HepG2 (cell line): ENCODE results near the gene EIF2S2. TPM values are rescaled to one million over a fixed set of nuclear protein-coding genes. Genes with fewer than 3 reads are reported as not detected.

Experiments
- BRD4 ChIP-seq: sonication (generic); formaldehyde crosslinking; IDR thresholded peaks from 2 replicates; pipeline ENCODE4 v1.4.0; 2020; ENCODE audit warnings: missing genetic modification reagents
- CHD4 ChIP-seq: fragments of 200-600 bp; sonication (generic); IDR thresholded peaks from 2 replicates; pipeline ENCODE4 v1.7.0; 2017; ENCODE audit warnings: mild to moderate bottlenecking, low read length, borderline replicate concordance
- DZIP1 ChIP-seq: sonication (generic); formaldehyde crosslinking; IDR thresholded peaks from 2 replicates; pipeline ENCODE4 v1.5.0; 2020; ENCODE audit warnings: mild to moderate bottlenecking, missing genetic modification reagents
- HDAC1 ChIP-seq: sonication (generic); formaldehyde crosslinking; IDR thresholded peaks from 2 replicates; pipeline ENCODE4 v1.5.1; 2020; ENCODE audit warnings: mild to moderate bottlenecking, missing genetic modification reagents
- KDM2A ChIP-seq: sonication (generic); formaldehyde crosslinking; IDR thresholded peaks from 2 replicates; pipeline ENCODE4 v1.4.0; 2020; ENCODE audit warnings: low read depth, missing genetic modification reagents, borderline replicate concordance
- MBD4 ChIP-seq: IDR thresholded peaks from 2 replicates; pipeline ENCODE4 v1.6.1; 2012; ENCODE audit warnings: low read length, inconsistent platforms, borderline replicate concordance
- NFATC3 ChIP-seq: sonication (generic); formaldehyde crosslinking; IDR thresholded peaks from 2 replicates; pipeline ENCODE4 v1.5.1; 2020; ENCODE audit warnings: mild to moderate bottlenecking, missing genetic modification reagents
- THAP8 ChIP-seq: sonication (generic); formaldehyde crosslinking; IDR thresholded peaks from 2 replicates; pipeline ENCODE4 v1.5.1; 2020; ENCODE audit warnings: missing genetic modification reagents, mild to moderate bottlenecking, borderline replicate concordance
- YEATS4 ChIP-seq: sonication (generic); formaldehyde crosslinking; IDR thresholded peaks from 2 replicates; pipeline ENCODE4 v1.4.0; 2020; ENCODE audit warnings: missing genetic modification reagents, borderline replicate concordance
- ZGPAT ChIP-seq: IDR thresholded peaks from 2 replicates; pipeline ENCODE4 v1.6.1; 2016; ENCODE audit warnings: mild to moderate bottlenecking
- ZNF543 ChIP-seq: sonication (generic); formaldehyde crosslinking; IDR thresholded peaks from 2 replicates; pipeline ENCODE4 v1.4.0; 2020; ENCODE audit warnings: mild to moderate bottlenecking, missing genetic modification reagents
- ZNF577 ChIP-seq: sonication (generic); formaldehyde crosslinking; IDR thresholded peaks from 2 replicates; pipeline ENCODE4 v1.4.0; 2020; ENCODE audit warnings: mild to moderate bottlenecking, low read depth, missing genetic modification reagents, borderline replicate concordance
- ZNF792 ChIP-seq: IDR thresholded peaks from 2 replicates; pipeline ENCODE4 v1.6.1; 2016
- polyA plus RNA-seq, 8 experiments: library from polyadenylated mRNA; depleted of rRNA in 3 of 8; stranded (reverse) in 7 of 8; unstranded in 1 of 8; fragments of >200 nt; fragmentation: Illumina TruSeq in 4 of 8; extraction: Trizol in 4 of 8; gene quantifications; 2 replicates each; pipeline versions ENCODE4 v1.2.1 to v1.2.3, GENCODE V29; 2011 to 2016; ENCODE audit warnings: low read depth in 4 of 8, missing spikeins in 1 of 8, mixed read lengths in 1 of 8; ENCODE audit not compliant: insufficient read depth in 1 of 8
- total RNA-seq, 5 experiments: library from RNA; depleted of rRNA; stranded (reverse); fragments of >200 nt; fragmentation: Illumina TruSeq; extraction: Trizol; gene quantifications; 2 replicates each; pipeline ENCODE4 v1.2.3, GENCODE V29; 2016; ENCODE audit warnings: low read depth in 1 of 5
- TF ChIP-seq, protein P1 (sequence below), 2 experiments: sonication (generic) in 1 of 2; formaldehyde crosslinking in 1 of 2; IDR thresholded peaks; 2 replicates each; pipeline versions ENCODE4 v1.4.0 to v1.6.1; 2018 to 2020; ENCODE audit warnings: missing genetic modification reagents in 2 of 2, borderline replicate concordance in 1 of 2, low read depth in 1 of 2, mild to moderate bottlenecking in 1 of 2, missing biosample characterization in 1 of 2
- TF ChIP-seq, protein P2 (sequence below): sonication (generic); formaldehyde crosslinking; IDR thresholded peaks from 2 replicates; pipeline ENCODE4 v1.8.1; 2023; ENCODE audit warnings: mild to moderate bottlenecking, moderate library complexity, missing genetic modification reagents
- TF ChIP-seq, protein P3 (sequence below): sonication (generic); formaldehyde crosslinking; IDR thresholded peaks from 2 replicates; pipeline ENCODE4 v1.4.0; 2020; ENCODE audit warnings: missing genetic modification reagents

EIF2S2 gene
- total and polyA plus RNA-seq, 2 of the 13 experiments (the other 11 are each of a cell fraction or from before 2014, with no cell fraction given) = 126 to 213 TPM

- no peak for TF ChIP-seq YEATS4
- TF ChIP-seq CHD4 = peak; percentile 41; the same call in 1 of the 2 replicates
- no peak for TF ChIP-seq ZNF543
- TF ChIP-seq, protein P1, sequence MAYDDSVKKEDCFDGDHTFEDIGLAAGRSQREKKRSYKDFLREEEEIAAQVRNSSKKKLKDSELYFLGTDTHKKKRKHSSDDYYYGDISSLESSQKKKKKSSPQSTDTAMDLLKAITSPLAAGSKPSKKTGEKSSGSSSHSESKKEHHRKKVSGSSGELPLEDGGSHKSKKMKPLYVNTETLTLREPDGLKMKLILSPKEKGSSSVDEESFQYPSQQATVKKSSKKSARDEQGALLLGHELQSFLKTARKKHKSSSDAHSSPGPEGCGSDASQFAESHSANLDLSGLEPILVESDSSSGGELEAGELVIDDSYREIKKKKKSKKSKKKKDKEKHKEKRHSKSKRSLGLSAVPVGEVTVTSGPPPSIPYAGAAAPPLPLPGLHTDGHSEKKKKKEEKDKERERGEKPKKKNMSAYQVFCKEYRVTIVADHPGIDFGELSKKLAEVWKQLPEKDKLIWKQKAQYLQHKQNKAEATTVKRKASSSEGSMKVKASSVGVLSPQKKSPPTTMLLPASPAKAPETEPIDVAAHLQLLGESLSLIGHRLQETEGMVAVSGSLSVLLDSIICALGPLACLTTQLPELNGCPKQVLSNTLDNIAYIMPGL (CRISPR knock-in tag; IDR thresholded peaks at IDR 0.05; ENCODE audit: borderline replicate concordance in 1 of 2, low read depth in 1 of 2) = peak; percentile 53 to 62; a peak in 2 of 4 replicates
- TF ChIP-seq HDAC1 (CRISPR knock-in tag) = no peak
- TF ChIP-seq MBD4 = no peak
- no peak for TF ChIP-seq THAP8
- TF ChIP-seq, protein P2, sequence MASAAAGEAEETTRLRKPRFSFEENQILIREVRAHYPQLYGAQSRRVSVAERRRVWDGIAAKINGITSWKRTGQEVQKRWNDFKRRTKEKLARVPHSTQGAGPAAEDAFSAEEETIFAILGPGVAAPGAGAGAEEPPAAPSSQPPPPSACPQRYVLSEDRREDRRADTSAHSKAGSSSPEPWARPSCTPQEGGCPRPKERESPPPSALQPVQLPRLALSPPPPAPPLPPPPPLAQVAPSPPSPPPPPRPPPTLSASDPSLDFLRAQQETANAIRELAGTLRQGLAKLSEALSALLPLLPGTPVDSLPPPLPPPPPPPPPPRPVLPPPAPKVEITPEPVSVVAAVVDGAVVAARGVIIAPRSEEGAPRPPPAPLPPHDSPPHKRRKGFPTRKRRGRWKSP = 0 out of 2 replicates have a peak, but pooled peaks have one; percentile 17
- 0 out of 2 replicates have a peak, but pooled peaks have one; percentile 29 for TF ChIP-seq KDM2A (CRISPR knock-in tag)
- TF ChIP-seq, protein P3, sequence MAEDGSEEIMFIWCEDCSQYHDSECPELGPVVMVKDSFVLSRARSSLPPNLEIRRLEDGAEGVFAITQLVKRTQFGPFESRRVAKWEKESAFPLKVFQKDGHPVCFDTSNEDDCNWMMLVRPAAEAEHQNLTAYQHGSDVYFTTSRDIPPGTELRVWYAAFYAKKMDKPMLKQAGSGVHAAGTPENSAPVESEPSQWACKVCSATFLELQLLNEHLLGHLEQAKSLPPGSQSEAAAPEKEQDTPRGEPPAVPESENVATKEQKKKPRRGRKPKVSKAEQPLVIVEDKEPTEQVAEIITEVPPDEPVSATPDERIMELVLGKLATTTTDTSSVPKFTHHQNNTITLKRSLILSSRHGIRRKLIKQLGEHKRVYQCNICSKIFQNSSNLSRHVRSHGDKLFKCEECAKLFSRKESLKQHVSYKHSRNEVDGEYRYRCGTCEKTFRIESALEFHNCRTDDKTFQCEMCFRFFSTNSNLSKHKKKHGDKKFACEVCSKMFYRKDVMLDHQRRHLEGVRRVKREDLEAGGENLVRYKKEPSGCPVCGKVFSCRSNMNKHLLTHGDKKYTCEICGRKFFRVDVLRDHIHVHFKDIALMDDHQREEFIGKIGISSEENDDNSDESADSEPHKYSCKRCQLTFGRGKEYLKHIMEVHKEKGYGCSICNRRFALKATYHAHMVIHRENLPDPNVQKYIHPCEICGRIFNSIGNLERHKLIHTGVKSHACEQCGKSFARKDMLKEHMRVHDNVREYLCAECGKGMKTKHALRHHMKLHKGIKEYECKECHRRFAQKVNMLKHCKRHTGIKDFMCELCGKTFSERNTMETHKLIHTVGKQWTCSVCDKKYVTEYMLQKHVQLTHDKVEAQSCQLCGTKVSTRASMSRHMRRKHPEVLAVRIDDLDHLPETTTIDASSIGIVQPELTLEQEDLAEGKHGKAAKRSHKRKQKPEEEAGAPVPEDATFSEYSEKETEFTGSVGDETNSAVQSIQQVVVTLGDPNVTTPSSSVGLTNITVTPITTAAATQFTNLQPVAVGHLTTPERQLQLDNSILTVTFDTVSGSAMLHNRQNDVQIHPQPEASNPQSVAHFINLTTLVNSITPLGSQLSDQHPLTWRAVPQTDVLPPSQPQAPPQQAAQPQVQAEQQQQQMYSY (CRISPR knock-in tag) = no peak
- 0 out of 2 replicates have a peak, but pooled peaks have one; percentile 64 for TF ChIP-seq NFATC3
- TF ChIP-seq DZIP1 (CRISPR knock-in tag) = no peak
- TF ChIP-seq BRD4 = no peak
- TF ChIP-seq ZNF577 = no peak
- 0 out of 2 replicates have a peak, but pooled peaks have one; percentile 12 for TF ChIP-seq ZNF792
- TF ChIP-seq ZGPAT (CRISPR knock-in tag) = peak; percentile 60
These were observed 42.5 kb downstream of the EIF2S2 start (continued) for GRCh38 chr20:34069341-34070078.
